ENCODE results near the gene ZNF223.

GRCh38 chr19:44112802-44113137 is 60.9 kb downstream of the ZNF223 start:
- TF ChIP-seq CTCF (IDR thresholded peaks at IDR 0.05 in 8 of 11, conservative IDR thresholded peaks at IDR 0.05 in 3 of 11), result peak in 1 of 11 experiments; percentile 2
- TF ChIP-seq POLR2AphosphoS5 (IDR thresholded peaks at IDR 0.05), result no peak
- TF ChIP-seq POLR2A (IDR thresholded peaks at IDR 0.05), result no peak

Measured in spleen (tissue), 7 donors.